B cell (primary cell): ENCODE data around the gene ESYT2. TPM values are rescaled to one million over a fixed set of nuclear protein-coding genes. Genes with fewer than 3 reads are reported as not detected.

Experiments
- ATAC-seq: fragments of 200-7000 bp; cut with Tn5 transposase; one replicate; pipeline ENCODE4 v1.10.0; 2021; ENCODE audit warnings: low read depth, mild to moderate bottlenecking, moderate number of reproducible peaks, moderate library complexity
- CTCF ChIA-PET: fragments of 350-600 bp; sonication (Branson Sonifier 250); formaldehyde crosslinking; loops from one replicate; lab custom pipeline; 2021; ENCODE audit warnings: antibody characterized with exemption, inconsistent platforms; lab: Charles Lee
- POLR2A ChIA-PET: fragments of 350-600 bp; sonication (Branson Sonifier 250); formaldehyde crosslinking; loops from one replicate; lab custom pipeline; 2021; ENCODE audit warnings: antibody characterized with exemption; lab: Charles Lee
- DNase-seq: peaks from one replicate; pipeline ENCODE4 v3.0.0; 2013
- H2AFZ ChIP-seq: 2 replicates; pipeline ENCODE4 v1.6.1; 2012; ENCODE audit warnings: mild to moderate bottlenecking, low read depth, low read length; ENCODE audit not compliant: insufficient read depth, poor library complexity, severe bottlenecking
- H3K27ac ChIP-seq, 2 donors: 1 replicate in 1 of 2; 2 replicates in 1 of 2; pipeline ENCODE4 v1.5.1; 2012 to 2013; ENCODE audit warnings: low read length in 2 of 2, mild to moderate bottlenecking in 2 of 2, moderate library complexity in 1 of 2
- H3K27me3 ChIP-seq, 4 experiments: fragments of 200-600 bp in 1 of 4; sonication (generic) in 1 of 4; replicated peaks in 1 of 4; 1 replicate in 2 of 4; 2 replicates in 2 of 4; pipeline versions ENCODE4 v1.6.1 to v1.7.0; 2013 to 2016; ENCODE audit warnings: low read length in 3 of 4, mild to moderate bottlenecking in 2 of 4, mixed read lengths in 1 of 4, moderate library complexity in 1 of 4; ENCODE audit not compliant: insufficient read depth in 4 of 4, control insufficient read depth in 3 of 4; ENCODE audit errors: control extremely low read depth in 1 of 4
- H3K36me3 ChIP-seq, 2 experiments: replicated peaks in 1 of 2; 1 replicate in 1 of 2; 2 replicates in 1 of 2; pipeline versions ENCODE4 v1.6.1 to v1.7.1; 2013; ENCODE audit warnings: low read length in 1 of 2; ENCODE audit not compliant: insufficient read depth in 2 of 2, control insufficient read depth in 1 of 2; ENCODE audit errors: control extremely low read depth in 1 of 2, extremely low read depth in 1 of 2
- H3K4me1 ChIP-seq, 2 donors: fragments of 200-600 bp in 1 of 2; sonication (generic) in 1 of 2; 1 replicate in 1 of 2; 2 replicates in 1 of 2; pipeline versions ENCODE4 v1.5.1 to v1.6.1; 2013 to 2017; ENCODE audit warnings: low read length in 2 of 2; ENCODE audit not compliant: control insufficient read depth in 2 of 2, insufficient read depth in 2 of 2
- H3K4me2 ChIP-seq: replicated peaks from 2 replicates; pipeline ENCODE3; 2012; ENCODE audit warnings: mild to moderate bottlenecking, low read depth, low read length; ENCODE audit not compliant: poor library complexity, severe bottlenecking
- H3K4me3 ChIP-seq, 5 experiments: fragments of 200-600 bp in 1 of 5; sonication (generic) in 1 of 5; 1 replicate in 3 of 5; 2 replicates in 2 of 5; pipeline versions ENCODE4 v1.5.1 to v1.7.0; 2011 to 2016; ENCODE audit warnings: low read length in 4 of 5, mild to moderate bottlenecking in 4 of 5, low read depth in 2 of 5, control low read depth in 1 of 5, moderate library complexity in 1 of 5; ENCODE audit not compliant: insufficient read depth in 1 of 5; ENCODE audit errors: control extremely low read depth in 1 of 5, extremely low read depth in 1 of 5
- H3K79me2 ChIP-seq: fragments of 200-600 bp; sonication (generic); one replicate; pipeline ENCODE4 v1.6.0; 2016; ENCODE audit warnings: low read length; ENCODE audit not compliant: control insufficient read depth, insufficient read depth
- H3K9ac ChIP-seq: fragments of 200-600 bp; sonication (generic); 2 replicates; pipeline ENCODE4 v1.6.1; 2017; ENCODE audit warnings: mild to moderate bottlenecking, low read length, moderate library complexity
- H3K9me3 ChIP-seq, 3 donors: one replicate each; pipeline versions ENCODE4 v1.6.1 to v1.7.1; 2013; ENCODE audit warnings: low read length in 2 of 3; ENCODE audit not compliant: control insufficient read depth in 2 of 3, insufficient read depth in 1 of 3; ENCODE audit errors: control extremely low read depth in 1 of 3
- H4K20me1 ChIP-seq: 2 replicates; pipeline ENCODE4 v1.6.0; 2012; ENCODE audit warnings: mild to moderate bottlenecking, low read length; ENCODE audit not compliant: insufficient read depth, control insufficient read depth, poor library complexity, severe bottlenecking
- H3K27ac Mint-ChIP-seq: one replicate; pipeline ENCODE4 v1.8.0; 2021; ENCODE audit warnings: mixed read lengths
- H3K27me3 Mint-ChIP-seq: one replicate; pipeline ENCODE4 v1.8.0; 2021; ENCODE audit warnings: mixed read lengths
- H3K4me1 Mint-ChIP-seq: one replicate; pipeline ENCODE4 v1.8.0; 2021; ENCODE audit warnings: mixed read lengths
- H3K4me3 Mint-ChIP-seq: one replicate; pipeline ENCODE4 v1.8.0; 2021; ENCODE audit warnings: mixed read lengths
- H3K9me3 Mint-ChIP-seq: one replicate; pipeline ENCODE4 v1.8.0; 2022; ENCODE audit warnings: mixed read lengths; ENCODE audit not compliant: insufficient read depth
- EZH2 ChIP-seq: IDR thresholded peaks from 2 replicates; pipeline ENCODE4 v1.6.1; 2012; ENCODE audit warnings: borderline replicate concordance, low read depth, mild to moderate bottlenecking, moderate library complexity, low read length; ENCODE audit not compliant: insufficient read depth, poor library complexity, severe bottlenecking
- WGBS: methylation state at CpG from one replicate; pipeline ENCODE4 v1.1.5; 2013; ENCODE audit warnings: missing lambda C conversion rate; ENCODE audit not compliant: insufficient coverage; 5-methylcytosine and 5-hydroxymethylcytosine counted together
- intact Hi-C: fragments of 100-400 bp; cut with micrococcal nuclease; formaldehyde crosslinking; loops from one replicate; pipeline ENCODE4 v1.10.0; 2022
- polyA plus RNA-seq: library from polyadenylated mRNA; depleted of rRNA; stranded (reverse); fragments of >200 nt; gene quantifications from 2 replicates; pipeline ENCODE4 v1.2.3, GENCODE V29; 2012
- total RNA-seq, 2 donors: library from RNA; stranded (reverse); fragments of 120-200 nt in 1 of 2; gene quantifications; 1 replicate in 1 of 2; 2 replicates in 1 of 2; pipeline versions ENCODE4 v1.2.3 to v1.2.4, GENCODE V29; 2013 to 2022
- TF ChIP-seq, protein P1 (sequence below): fragments of 200-600 bp; IDR thresholded peaks from one replicate; pipeline ENCODE4 v1.8.0; 2022; ENCODE audit warnings: antibody characterized with exemption, mild to moderate bottlenecking

ESYT2 gene
- total and polyA plus RNA-seq, 2 donors (not counting 1 experiment from before 2014, with no cell fraction given) = 12.0 to 34.2 TPM

DNA sequence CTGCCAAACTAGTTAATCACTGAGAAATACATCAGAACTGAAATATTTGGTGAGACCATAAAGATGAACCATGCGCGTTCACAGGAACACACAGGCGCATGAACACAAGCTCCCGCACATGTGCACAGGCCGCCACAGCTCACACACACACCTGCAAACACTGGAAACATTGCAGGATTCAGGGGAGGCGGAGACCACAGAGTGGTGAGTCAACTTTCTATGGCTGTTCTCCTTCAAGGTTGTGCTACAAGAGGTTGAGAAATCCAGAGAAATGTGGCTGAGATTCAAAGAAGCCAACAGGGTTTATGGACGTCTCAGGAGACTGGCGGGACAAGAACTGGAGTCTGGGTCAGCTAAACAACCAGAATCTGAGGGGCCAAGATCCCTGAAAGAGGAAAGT lies 17.8 kb downstream of the ESYT2 start:
- H3K9ac ChIP-seq = no peak overlapping the region
- DNase-seq (no peak), ATAC-seq (no peak)
- H3K9me3 ChIP-seq = no peaks in the 10 kb centered on the region
- H3K36me3 ChIP-seq = no peaks in the 10 kb centered on the region
- peaks cover 56% of the 10 kb centered on the region for H3K4me1 Mint-ChIP-seq
- no peak overlapping the region for H2AFZ ChIP-seq
- ChIA-PET POLR2A (no interaction called here), CTCF (no interaction called here)
- no peak overlapping the region for H3K4me3 Mint-ChIP-seq
- peaks cover 80% of the 10 kb centered on the region for H3K79me2 ChIP-seq
- H3K27me3 ChIP-seq = no peaks in the 10 kb centered on the region
- no peaks in the 10 kb centered on the region for H3K9me3 Mint-ChIP-seq
- H4K20me1 ChIP-seq = peaks cover 16% of the 10 kb centered on the region
- WGBS = 96% methylated on average over 6 of the region's 8 CpGs
- H3K4me2 ChIP-seq = no peak overlapping the region
- H3K4me1 ChIP-seq = peaks cover 26 to 36% of the 10 kb centered on the region in 2 donors
- H3K27ac Mint-ChIP-seq = no peak overlapping the region
- TF ChIP-seq, protein P1, sequence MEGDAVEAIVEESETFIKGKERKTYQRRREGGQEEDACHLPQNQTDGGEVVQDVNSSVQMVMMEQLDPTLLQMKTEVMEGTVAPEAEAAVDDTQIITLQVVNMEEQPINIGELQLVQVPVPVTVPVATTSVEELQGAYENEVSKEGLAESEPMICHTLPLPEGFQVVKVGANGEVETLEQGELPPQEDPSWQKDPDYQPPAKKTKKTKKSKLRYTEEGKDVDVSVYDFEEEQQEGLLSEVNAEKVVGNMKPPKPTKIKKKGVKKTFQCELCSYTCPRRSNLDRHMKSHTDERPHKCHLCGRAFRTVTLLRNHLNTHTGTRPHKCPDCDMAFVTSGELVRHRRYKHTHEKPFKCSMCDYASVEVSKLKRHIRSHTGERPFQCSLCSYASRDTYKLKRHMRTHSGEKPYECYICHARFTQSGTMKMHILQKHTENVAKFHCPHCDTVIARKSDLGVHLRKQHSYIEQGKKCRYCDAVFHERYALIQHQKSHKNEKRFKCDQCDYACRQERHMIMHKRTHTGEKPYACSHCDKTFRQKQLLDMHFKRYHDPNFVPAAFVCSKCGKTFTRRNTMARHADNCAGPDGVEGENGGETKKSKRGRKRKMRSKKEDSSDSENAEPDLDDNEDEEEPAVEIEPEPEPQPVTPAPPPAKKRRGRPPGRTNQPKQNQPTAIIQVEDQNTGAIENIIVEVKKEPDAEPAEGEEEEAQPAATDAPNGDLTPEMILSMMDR = no peak
- TF ChIP-seq EZH2 = no peak
- intact Hi-C loops = no loop called here
- no peak overlapping the region for H3K4me3 ChIP-seq
- no peaks in the 10 kb centered on the region for H3K27me3 Mint-ChIP-seq
- H3K27ac ChIP-seq = no peak overlapping the region

DNA sequence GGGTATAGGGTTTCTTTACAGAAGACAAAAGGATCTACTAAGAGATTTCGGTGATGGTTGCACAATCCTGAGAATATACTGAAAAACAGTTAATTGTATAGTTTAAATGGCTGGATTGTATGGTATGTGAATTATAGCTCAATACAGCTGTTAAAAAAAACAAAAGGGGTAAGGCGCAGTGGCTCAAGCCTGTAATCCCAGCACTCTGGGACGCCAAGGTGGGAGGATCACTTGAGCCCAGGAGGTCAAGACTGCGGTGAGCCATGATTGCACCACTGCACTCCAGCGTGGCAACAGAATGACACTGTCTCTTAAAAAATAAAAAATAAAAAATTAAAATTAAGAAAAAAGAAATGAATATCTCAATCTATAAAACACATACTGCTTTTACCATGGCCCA lies 18.5 kb downstream of the ESYT2 start:
- H3K9ac ChIP-seq = no peak overlapping the region
- peaks cover 26 to 30% of the 10 kb centered on the region in 2 donors for H3K4me1 ChIP-seq
- H3K79me2 ChIP-seq = peaks cover 80% of the 10 kb centered on the region
- no peak overlapping the region for H3K27ac Mint-ChIP-seq
- H4K20me1 ChIP-seq = peaks cover 21% of the 10 kb centered on the region
- no peak for ATAC-seq
- no peak overlapping the region for H3K4me3 Mint-ChIP-seq
- ChIA-PET POLR2A (no interaction called here), CTCF (no interaction called here)
- H3K4me2 ChIP-seq = no peak overlapping the region
- H3K9me3 ChIP-seq = peaks cover 0 to 3% (median 0%) of the 10 kb centered on the region in 3 donors
- no peaks in the 10 kb centered on the region for H3K9me3 Mint-ChIP-seq
- no peak overlapping the region for H3K4me3 ChIP-seq
- no peaks in the 10 kb centered on the region for H3K36me3 ChIP-seq
- intact Hi-C loops = no loop called here
- H3K27ac ChIP-seq = no peak overlapping the region
- DNase-seq = no peak
- H3K4me1 Mint-ChIP-seq = peaks cover 51% of the 10 kb centered on the region
- WGBS = 100% methylated on average over 1 of the region's 5 CpGs
- no peak overlapping the region for H2AFZ ChIP-seq
- TF ChIP-seq, protein P1 = no peak
- TF ChIP-seq EZH2 = no peak
- no peaks in the 10 kb centered on the region for H3K27me3 ChIP-seq
- no peaks in the 10 kb centered on the region for H3K27me3 Mint-ChIP-seq
